HCT116 (cell line): Measurements from ENCODE around the gene RMND1. TPM values are rescaled to one million over a fixed set of nuclear protein-coding genes. Genes with fewer than 3 reads are reported as not detected.

Experiments
- ATAC-seq: fragments of 200-7000 bp; cut with Tn5 transposase; 2 replicates; pipeline ENCODE4 v1.9.1; 2020; ENCODE audit warnings: mild to moderate bottlenecking, moderate library complexity
- BruUV-seq: library from RNA; stranded (reverse); fragments of 400-500 nt; replicated peaks from 2 replicates; lab custom pipeline; 2021; lab: Mats Ljungman, UMichigan
- CTCF ChIA-PET: fragments of 300-600 bp; sonication (Branson Sonifier 250); formaldehyde crosslinking; loops from one replicate; lab custom pipeline; 2021; ENCODE audit warnings: antibody characterized with exemption; lab: Charles Lee
- POLR2A ChIA-PET: fragments of 300-600, 350-600 bp; sonication (Branson Sonifier 250); formaldehyde crosslinking; loops from one replicate; lab custom pipeline; 2021; ENCODE audit warnings: antibody characterized with exemption; lab: Charles Lee
- RAD21 ChIA-PET, 2 experiments: fragments of 300-600 bp; sonication (Branson Sonifier 250); formaldehyde crosslinking; loops; one replicate each; lab custom pipeline; 2023; ENCODE audit warnings: low total read pairs in 2 of 2; ENCODE audit not compliant: uncharacterized antibody in 2 of 2, unreplicated experiment in 2 of 2, low non-redundant PET in 1 of 2; lab: Charles Lee
- DNase-seq: peaks from one replicate; pipeline ENCODE4 v3.0.0-alpha.2; 2010; ENCODE audit warnings: low read depth, low spot score
- H2AFZ ChIP-seq: fragments of 200-600 bp; shearing (Covaris generic), sonication (generic); 2 replicates; pipeline ENCODE4 v1.6.1; 2017; ENCODE audit warnings: low read depth, mixed run types, mixed read lengths, antibody characterized with exemption, low read length; ENCODE audit not compliant: poor library complexity, severe bottlenecking
- H3K27ac ChIP-seq: 2 replicates; pipeline ENCODE4 v1.5.1; 2012; ENCODE audit warnings: low read depth, low read length
- H3K27me3 ChIP-seq: fragments of 200-600 bp; sonication (generic); 2 replicates; pipeline ENCODE4 v1.6.1; 2016; ENCODE audit warnings: mixed run types, low read length, mixed read lengths; ENCODE audit not compliant: insufficient read depth
- H3K36me3 ChIP-seq, 2 experiments: fragments of 200-500 bp in 1 of 2; fragments of 200-600 bp in 1 of 2; sonication (Bioruptor generic) in 1 of 2; sonication (generic) in 1 of 2; 2 replicates each; pipeline versions ENCODE4 v1.5.1 to v1.6.1; 2014 to 2016; ENCODE audit warnings: low read length in 2 of 2, inconsistent platforms in 1 of 2, mixed read lengths in 1 of 2, mixed run types in 1 of 2; ENCODE audit not compliant: insufficient read depth in 2 of 2, control insufficient read depth in 1 of 2
- H3K4me1 ChIP-seq, 2 experiments: fragments of 200-600 bp in 1 of 2; sonication (generic) in 1 of 2; 2 replicates each; pipeline versions ENCODE4 v1.5.1 to v1.6.1; 2012 to 2017; ENCODE audit warnings: low read length in 2 of 2, inconsistent platforms in 1 of 2, mild to moderate bottlenecking in 1 of 2, mixed read lengths in 1 of 2, mixed run types in 1 of 2, moderate library complexity in 1 of 2; ENCODE audit not compliant: insufficient read depth in 2 of 2, control insufficient read depth in 1 of 2
- H3K4me2 ChIP-seq: fragments of 200-600 bp; sonication (generic); 2 replicates; pipeline ENCODE4 v1.6.1; 2017; ENCODE audit warnings: mixed run types, low read length, mixed read lengths
- H3K4me3 ChIP-seq, 2 experiments: fragments of 200-600 bp in 1 of 2; sonication (generic) in 1 of 2; replicated peaks in 1 of 2; 2 replicates each; pipeline ENCODE4 v1.5.1; 2011 to 2016; ENCODE audit warnings: low read length in 2 of 2, control low read depth in 1 of 2, low read depth in 1 of 2, mild to moderate bottlenecking in 1 of 2, mixed read lengths in 1 of 2, mixed run types in 1 of 2
- H3K79me2 ChIP-seq: fragments of 200-600 bp; sonication (generic); 2 replicates; pipeline ENCODE4 v1.6.1; 2017; ENCODE audit warnings: mild to moderate bottlenecking, mixed run types, low read length, moderate library complexity, mixed read lengths; ENCODE audit not compliant: insufficient read depth
- H3K9ac ChIP-seq: fragments of 200-600 bp; sonication (generic); 2 replicates; pipeline ENCODE4 v1.6.1; 2016; ENCODE audit warnings: low read length, mixed read lengths
- H3K9me2 ChIP-seq: fragments of 200-600 bp; sonication (generic), shearing (Covaris generic); 2 replicates; pipeline ENCODE4 v1.6.1; 2017; ENCODE audit warnings: mixed run types, mild to moderate bottlenecking, moderate library complexity; ENCODE audit not compliant: insufficient read depth
- H3K9me3 ChIP-seq, 2 experiments: fragments of 200-500 bp in 1 of 2; fragments of 200-600 bp in 1 of 2; sonication (Bioruptor generic) in 1 of 2; sonication (generic) in 1 of 2; 2 replicates each; pipeline ENCODE4 v1.6.1; 2014 to 2017; ENCODE audit warnings: low read length in 2 of 2, mixed read lengths in 2 of 2, inconsistent platforms in 1 of 2, low read depth in 1 of 2, mild to moderate bottlenecking in 1 of 2, mixed run types in 1 of 2, moderate library complexity in 1 of 2; ENCODE audit not compliant: control insufficient read depth in 1 of 2, insufficient read depth in 1 of 2
- H4K20me1 ChIP-seq: fragments of 200-600 bp; sonication (generic), shearing (Covaris generic); 2 replicates; pipeline ENCODE4 v1.6.1; 2017; ENCODE audit warnings: mixed run types, mild to moderate bottlenecking, moderate library complexity; ENCODE audit not compliant: insufficient read depth
- CBX3 ChIP-seq: IDR thresholded peaks from 2 replicates; pipeline ENCODE4 v1.6.1; 2012; ENCODE audit warnings: low read depth
- CEBPB ChIP-seq: IDR thresholded peaks from 2 replicates; pipeline ENCODE4 v1.6.1; 2012; ENCODE audit warnings: low read depth
- ELF1 ChIP-seq: IDR thresholded peaks from 2 replicates; pipeline ENCODE4 v1.6.1; 2012; ENCODE audit warnings: low read depth, borderline replicate concordance
- EZH2 ChIP-seq: fragments of 200-600 bp; sonication (generic); IDR thresholded peaks from 2 replicates; pipeline ENCODE4 v1.6.1; 2017; ENCODE audit warnings: antibody characterized with exemption, mixed run types
- FOSL1 ChIP-seq: IDR thresholded peaks from 2 replicates; pipeline ENCODE4 v1.6.1; 2012; ENCODE audit warnings: low read depth
- JUND ChIP-seq: IDR thresholded peaks from 2 replicates; pipeline ENCODE4 v1.6.1; 2012
- POLR2A ChIP-seq: IDR thresholded peaks from 2 replicates; pipeline ENCODE4 v1.7.0; 2011; ENCODE audit warnings: borderline replicate concordance; ENCODE audit not compliant: insufficient read depth, insufficient read length; ENCODE audit errors: extremely low read depth
- POLR2AphosphoS5 ChIP-seq: IDR thresholded peaks from 2 replicates; pipeline ENCODE4 v1.6.1; 2011; ENCODE audit warnings: mild to moderate bottlenecking, low read depth, low read length, moderate library complexity
- RAD21 ChIP-seq: IDR thresholded peaks from 2 replicates; pipeline ENCODE4 v1.6.1; 2012; ENCODE audit warnings: low read depth, mild to moderate bottlenecking
- SIN3A ChIP-seq: IDR thresholded peaks from 2 replicates; pipeline ENCODE4 v1.6.1; 2012; ENCODE audit warnings: low read depth
- SP1 ChIP-seq: IDR thresholded peaks from 2 replicates; pipeline ENCODE4 v1.6.1; 2012; ENCODE audit warnings: low read depth
- SRF ChIP-seq: IDR thresholded peaks from 2 replicates; pipeline ENCODE4 v1.6.1; 2012; ENCODE audit warnings: low read depth
- YY1 ChIP-seq: IDR thresholded peaks from 2 replicates; pipeline ENCODE4 v1.6.1; 2011; ENCODE audit warnings: low read length, low read depth, moderate library complexity, mild to moderate bottlenecking; ENCODE audit not compliant: insufficient replicate concordance; ENCODE audit errors: extremely low read depth
- ZFX ChIP-seq: fragments of 450-650 bp; IDR thresholded peaks from 2 replicates; pipeline ENCODE4 v1.6.1; 2017
- ZNF274 ChIP-seq: fragments of 200-500 bp; sonication (Bioruptor generic); IDR thresholded peaks from 2 replicates; pipeline ENCODE4 v1.6.1; 2014; ENCODE audit warnings: mild to moderate bottlenecking, low read depth, low read length, inconsistent platforms
- intact Hi-C: fragments of 100-400 bp; cut with micrococcal nuclease; formaldehyde crosslinking; loops from 2 replicates; pipeline ENCODE4 v1.10.0; 2022
- total RNA-seq: library from RNA; stranded (reverse); gene quantifications from one replicate; pipeline ENCODE4 v1.2.1, GENCODE V29; 2021; ENCODE audit not compliant: unreplicated experiment
- TF ChIP-seq, protein P1 (sequence below): IDR thresholded peaks from 2 replicates; pipeline ENCODE4 v1.6.1; 2012
- TF ChIP-seq, protein P2 (sequence below): IDR thresholded peaks from 2 replicates; pipeline ENCODE4 v1.6.1; 2012
- TF ChIP-seq, protein P3 (sequence below): IDR thresholded peaks from 2 replicates; pipeline ENCODE4 v1.6.1; 2012; ENCODE audit warnings: low read depth

Gene RMND1
- total RNA-seq, 1 experiment from 2014 or later: 28.0 TPM

DNA sequence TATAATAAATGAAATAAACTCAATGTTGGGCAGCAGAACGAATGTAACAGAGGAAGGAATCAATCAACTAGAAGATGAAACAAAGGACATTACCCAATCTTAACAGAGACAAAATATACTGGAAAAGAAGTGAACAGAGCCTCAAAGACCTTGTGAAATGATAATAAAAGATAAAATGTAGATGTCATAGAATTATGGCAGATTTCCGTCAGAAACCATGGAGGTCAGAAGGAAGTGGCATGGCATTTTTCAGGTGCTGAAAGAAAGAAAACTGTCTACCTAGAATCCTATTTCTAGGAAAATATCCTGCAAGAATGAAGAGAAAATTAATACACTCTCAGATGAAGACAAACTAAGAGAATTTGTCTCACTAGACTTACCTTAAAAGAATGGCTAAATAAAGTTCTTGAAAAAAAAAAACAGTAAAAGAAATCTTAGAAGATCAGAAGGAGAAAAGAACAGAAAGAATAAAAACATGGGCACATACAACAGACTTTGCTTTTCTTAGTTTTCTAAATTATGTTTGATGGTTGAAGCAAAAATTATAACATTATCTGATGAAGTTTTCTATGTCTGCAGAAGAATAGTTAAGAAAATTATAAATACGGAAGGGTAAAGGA, 37.2 kb downstream of the RMND1 start:
- no peak overlapping the region for H3K9ac ChIP-seq
- no peaks in the 10 kb centered on the region for H3K4me1 ChIP-seq
- no peak for DNase-seq
- H4K20me1 ChIP-seq: no peaks in the 10 kb centered on the region
- no peak overlapping the region for H3K4me3 ChIP-seq
- intact Hi-C loops: no loop called here
- TF ChIP-seq RAD21 (no peak), SP1 (no peak), EZH2 (no peak), ZNF274 (no peak)
- TF ChIP-seq, protein P1, sequence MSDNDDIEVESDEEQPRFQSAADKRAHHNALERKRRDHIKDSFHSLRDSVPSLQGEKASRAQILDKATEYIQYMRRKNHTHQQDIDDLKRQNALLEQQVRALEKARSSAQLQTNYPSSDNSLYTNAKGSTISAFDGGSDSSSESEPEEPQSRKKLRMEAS: no peak
- no peak overlapping the region for H3K27ac ChIP-seq
- H3K79me2 ChIP-seq: no peaks in the 10 kb centered on the region
- CTCF ChIA-PET: no interaction called here
- no peak overlapping the region for H2AFZ ChIP-seq
- no TSS peak for BruUV-seq
- no peak overlapping the region for H3K4me2 ChIP-seq
- no peak for ATAC-seq
- POLR2A ChIA-PET: no interaction called here
- H3K36me3 ChIP-seq: peaks cover 6 to 27% of the 10 kb centered on the region in 2 experiments; a peak in 3 of 4 replicates
- H3K27me3 ChIP-seq: no peaks in the 10 kb centered on the region
- H3K9me2 ChIP-seq: no peaks in the 10 kb centered on the region
- RAD21 ChIA-PET: no interaction called here
- no peaks in the 10 kb centered on the region for H3K9me3 ChIP-seq

DNA sequence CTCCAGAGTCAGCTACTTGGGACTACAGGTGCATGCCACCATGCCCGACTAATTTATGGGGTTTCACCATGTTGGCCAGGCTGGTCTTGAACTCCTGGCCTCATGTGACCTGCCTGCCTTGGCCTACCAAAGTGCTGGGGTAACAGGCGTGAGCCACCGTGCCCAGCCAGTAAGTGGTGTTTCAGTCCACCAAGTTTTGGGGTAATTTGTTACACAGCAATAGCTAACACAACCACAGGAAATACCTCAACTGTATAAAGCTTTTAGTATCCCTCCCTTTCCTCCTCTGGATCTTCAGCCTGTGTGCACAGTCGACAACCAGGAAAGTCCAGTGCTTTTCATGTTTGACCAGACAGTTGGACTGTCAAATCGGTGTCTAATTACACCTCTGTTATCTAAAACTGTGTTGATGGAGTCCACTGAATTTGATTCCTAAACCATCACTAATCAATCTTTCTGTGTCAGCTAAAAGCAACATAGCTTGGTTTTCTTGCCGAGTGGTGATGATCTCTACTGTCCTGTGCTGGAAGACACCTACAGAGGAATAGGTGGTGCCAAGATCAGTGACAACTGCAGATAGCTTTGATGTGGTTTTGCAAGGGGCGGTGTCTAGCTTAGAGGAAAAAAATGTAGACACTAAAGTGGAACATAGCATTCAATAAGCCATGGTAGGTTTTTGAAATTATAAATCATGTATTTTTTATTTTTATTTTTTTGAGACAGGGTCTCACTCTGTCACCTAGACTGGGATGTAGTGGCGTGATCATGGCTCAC, 38.4 kb downstream of the RMND1 start:
- Histone ChIP-seq H3K4me1 (no peaks in the 10 kb centered on the region), H3K27me3 (no peaks in the 10 kb centered on the region), H3K27ac (no peak overlapping the region), H2AFZ (no peak overlapping the region), H3K9ac (no peak overlapping the region), H3K9me3 (no peaks in the 10 kb centered on the region), H4K20me1 (no peaks in the 10 kb centered on the region), H3K4me3 (no peak overlapping the region), H3K36me3 (peaks cover 6 to 27% of the 10 kb centered on the region in 2 experiments; a peak in 3 of 4 replicates), H3K4me2 (no peak overlapping the region), H3K79me2 (no peaks in the 10 kb centered on the region), H3K9me2 (no peaks in the 10 kb centered on the region)
- ChIA-PET CTCF (no interaction called here), POLR2A (no interaction called here), RAD21 (no interaction called here)
- no peak for ATAC-seq
- no peak for TF ChIP-seq POLR2AphosphoS5
- TF ChIP-seq SP1: no peak
- TF ChIP-seq, protein P2, sequence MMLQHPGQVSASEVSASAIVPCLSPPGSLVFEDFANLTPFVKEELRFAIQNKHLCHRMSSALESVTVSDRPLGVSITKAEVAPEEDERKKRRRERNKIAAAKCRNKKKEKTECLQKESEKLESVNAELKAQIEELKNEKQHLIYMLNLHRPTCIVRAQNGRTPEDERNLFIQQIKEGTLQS: no peak
- TF ChIP-seq, protein P3, sequence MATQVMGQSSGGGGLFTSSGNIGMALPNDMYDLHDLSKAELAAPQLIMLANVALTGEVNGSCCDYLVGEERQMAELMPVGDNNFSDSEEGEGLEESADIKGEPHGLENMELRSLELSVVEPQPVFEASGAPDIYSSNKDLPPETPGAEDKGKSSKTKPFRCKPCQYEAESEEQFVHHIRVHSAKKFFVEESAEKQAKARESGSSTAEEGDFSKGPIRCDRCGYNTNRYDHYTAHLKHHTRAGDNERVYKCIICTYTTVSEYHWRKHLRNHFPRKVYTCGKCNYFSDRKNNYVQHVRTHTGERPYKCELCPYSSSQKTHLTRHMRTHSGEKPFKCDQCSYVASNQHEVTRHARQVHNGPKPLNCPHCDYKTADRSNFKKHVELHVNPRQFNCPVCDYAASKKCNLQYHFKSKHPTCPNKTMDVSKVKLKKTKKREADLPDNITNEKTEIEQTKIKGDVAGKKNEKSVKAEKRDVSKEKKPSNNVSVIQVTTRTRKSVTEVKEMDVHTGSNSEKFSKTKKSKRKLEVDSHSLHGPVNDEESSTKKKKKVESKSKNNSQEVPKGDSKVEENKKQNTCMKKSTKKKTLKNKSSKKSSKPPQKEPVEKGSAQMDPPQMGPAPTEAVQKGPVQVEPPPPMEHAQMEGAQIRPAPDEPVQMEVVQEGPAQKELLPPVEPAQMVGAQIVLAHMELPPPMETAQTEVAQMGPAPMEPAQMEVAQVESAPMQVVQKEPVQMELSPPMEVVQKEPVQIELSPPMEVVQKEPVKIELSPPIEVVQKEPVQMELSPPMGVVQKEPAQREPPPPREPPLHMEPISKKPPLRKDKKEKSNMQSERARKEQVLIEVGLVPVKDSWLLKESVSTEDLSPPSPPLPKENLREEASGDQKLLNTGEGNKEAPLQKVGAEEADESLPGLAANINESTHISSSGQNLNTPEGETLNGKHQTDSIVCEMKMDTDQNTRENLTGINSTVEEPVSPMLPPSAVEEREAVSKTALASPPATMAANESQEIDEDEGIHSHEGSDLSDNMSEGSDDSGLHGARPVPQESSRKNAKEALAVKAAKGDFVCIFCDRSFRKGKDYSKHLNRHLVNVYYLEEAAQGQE: no peak
- no peak for TF ChIP-seq CEBPB
- no peak for TF ChIP-seq RAD21
- TF ChIP-seq ELF1: no peak
- TF ChIP-seq CBX3: no peak
- TF ChIP-seq POLR2A: no peak
- TF ChIP-seq JUND: no peak
- TF ChIP-seq EZH2: no peak
- no peak for TF ChIP-seq SIN3A
- TF ChIP-seq ZFX: no peak
- TF ChIP-seq FOSL1: no peak
- no peak for TF ChIP-seq SRF
- TF ChIP-seq YY1: no peak
- BruUV-seq: no TSS peak
- no peak for DNase-seq
- intact Hi-C loops: no loop called here
